H1 (cell line): Measurements from ENCODE around the gene MYOG. TPM values are rescaled to one million over a fixed set of nuclear protein-coding genes. Genes with fewer than 3 reads are reported as not detected.

ENCODE experiments used
- CTCF ChIA-PET: fragments of 300-600 bp; sonication (Branson Sonifier 250); formaldehyde crosslinking; loops from one replicate; lab custom pipeline; 2021; ENCODE audit not compliant: partially characterized antibody; lab: Charles Lee
- POLR2A ChIA-PET: fragments of 300-600 bp; sonication (Branson Sonifier 250); formaldehyde crosslinking; loops from one replicate; lab custom pipeline; 2021; ENCODE audit warnings: inconsistent platforms; ENCODE audit not compliant: partially characterized antibody; lab: Charles Lee
- DNase-seq, 2 experiments: peaks; one replicate each; pipeline versions ENCODE4 v3.0.0 to v3.0.0-alpha.2; 2010 to 2022; ENCODE audit warnings: low spot score in 2 of 2, low read depth in 1 of 2, mixed read lengths in 1 of 2
- FAIRE-seq: peaks from 2 replicates; lab custom pipeline; 2011; peaks lifted over from hg19 to GRCh38; lab: Jason Lieb, UNC
- H2AFZ ChIP-seq: 2 replicates; pipeline ENCODE4 v1.8.1; 2012; ENCODE audit warnings: low read length, inconsistent platforms
- H2AK5ac ChIP-seq: 2 replicates; pipeline ENCODE4 v1.6.1; 2013; ENCODE audit warnings: low read depth, low read length
- H2BK120ac ChIP-seq: replicated peaks from 2 replicates; pipeline ENCODE3; 2013; ENCODE audit warnings: low read depth, low read length, inconsistent platforms
- H2BK12ac ChIP-seq: 2 replicates; pipeline ENCODE4 v1.6.1; 2013; ENCODE audit warnings: low read depth, low read length
- H2BK15ac ChIP-seq: 2 replicates; pipeline ENCODE4 v1.6.1; 2013; ENCODE audit warnings: low read length
- H2BK20ac ChIP-seq: 2 replicates; pipeline ENCODE4 v1.6.1; 2013; ENCODE audit warnings: low read length
- H2BK5ac ChIP-seq: 2 replicates; pipeline ENCODE4 v1.6.1; 2013; ENCODE audit warnings: low read depth, low read length
- H3K14ac ChIP-seq: 2 replicates; pipeline ENCODE4 v1.6.1; 2013; ENCODE audit warnings: inconsistent platforms; ENCODE audit not compliant: insufficient read length
- H3K18ac ChIP-seq: 2 replicates; pipeline ENCODE4 v1.6.1; 2013; ENCODE audit warnings: low read length; ENCODE audit errors: extremely low read depth
- H3K23ac ChIP-seq: 2 replicates; pipeline ENCODE4 v1.6.1; 2013; ENCODE audit warnings: inconsistent platforms; ENCODE audit not compliant: insufficient read length
- H3K23me2 ChIP-seq: 2 replicates; pipeline ENCODE4 v1.6.1; 2013; ENCODE audit warnings: low read depth, low read length
- H3K27ac ChIP-seq: 2 replicates; pipeline ENCODE4 v1.6.1; 2011; ENCODE audit warnings: low read depth, low read length, inconsistent platforms
- H3K27me3 ChIP-seq, 4 experiments: replicated peaks in 1 of 4; 1 replicate in 1 of 4; 2 replicates in 3 of 4; pipeline versions ENCODE4 v1.6.1 to v1.8.1; 2011 to 2013; ENCODE audit warnings: low read length in 3 of 4, mild to moderate bottlenecking in 3 of 4, inconsistent platforms in 2 of 4, mixed read lengths in 2 of 4, moderate library complexity in 1 of 4; ENCODE audit not compliant: control insufficient read depth in 3 of 4, insufficient read depth in 3 of 4; ENCODE audit errors: extremely low read depth in 1 of 4
- H3K36me3 ChIP-seq, 4 experiments: 2 replicates each; pipeline versions ENCODE4 v1.6.1 to v1.8.1; 2011 to 2013; ENCODE audit warnings: mild to moderate bottlenecking in 4 of 4, low read length in 3 of 4, moderate library complexity in 2 of 4, control low read depth in 1 of 4, inconsistent platforms in 1 of 4; ENCODE audit not compliant: insufficient read depth in 4 of 4, control insufficient read depth in 2 of 4
- H3K4ac ChIP-seq: replicated peaks from 2 replicates; pipeline ENCODE3; 2013; ENCODE audit warnings: low read length, low read depth, mixed read lengths, inconsistent platforms; ENCODE audit not compliant: insufficient read length
- H3K4me1 ChIP-seq, 4 experiments: replicated peaks in 1 of 4; 1 replicate in 1 of 4; 2 replicates in 3 of 4; pipeline versions ENCODE4 v1.6.1 to v1.8.1; 2011 to 2013; ENCODE audit warnings: low read length in 3 of 4, inconsistent platforms in 2 of 4, mixed read lengths in 1 of 4; ENCODE audit not compliant: insufficient read depth in 4 of 4, control insufficient read depth in 3 of 4
- H3K4me2 ChIP-seq, 2 experiments: 2 replicates each; pipeline versions ENCODE4 v1.6.1 to v1.8.1; 2011 to 2013; ENCODE audit warnings: low read depth in 2 of 2, low read length in 2 of 2, control low read depth in 1 of 2, inconsistent platforms in 1 of 2, mild to moderate bottlenecking in 1 of 2; ENCODE audit not compliant: insufficient read depth in 1 of 2
- H3K4me3 ChIP-seq, 4 experiments: fragments of 200-600, 300-600 bp in 1 of 4; sonication (generic), shearing (Covaris generic), sonication (Bioruptor Twin) in 1 of 4; 2 replicates each; pipeline versions ENCODE4 v1.5.1 to v1.8.1; 2011 to 2016; ENCODE audit warnings: low read length in 4 of 4, low read depth in 3 of 4, control low read depth in 2 of 4, inconsistent platforms in 2 of 4, mild to moderate bottlenecking in 2 of 4, mixed read lengths in 1 of 4, moderate library complexity in 1 of 4; ENCODE audit not compliant: insufficient read depth in 2 of 4; ENCODE audit errors: extremely low read depth in 1 of 4
- H3K56ac ChIP-seq: replicated peaks from 2 replicates; pipeline ENCODE3; 2013; ENCODE audit warnings: low read depth, mild to moderate bottlenecking, mixed read lengths, low read length, inconsistent platforms; ENCODE audit not compliant: insufficient read length
- H3K79me1 ChIP-seq: 2 replicates; pipeline ENCODE4 v1.6.1; 2013; ENCODE audit warnings: low read depth, low read length, control low read depth
- H3K79me2 ChIP-seq, 2 experiments: 2 replicates each; pipeline versions ENCODE4 v1.6.1 to v1.8.1; 2012 to 2013; ENCODE audit warnings: low read length in 2 of 2, mild to moderate bottlenecking in 2 of 2, inconsistent platforms in 1 of 2; ENCODE audit not compliant: insufficient read depth in 2 of 2, control insufficient read depth in 1 of 2
- H3K9ac ChIP-seq, 4 experiments: replicated peaks in 1 of 4; 1 replicate in 1 of 4; 2 replicates in 3 of 4; pipeline versions ENCODE4 v1.6.1 to v1.8.1; 2011 to 2013; ENCODE audit warnings: low read depth in 3 of 4, low read length in 3 of 4, control low read depth in 2 of 4, mild to moderate bottlenecking in 2 of 4, moderate library complexity in 2 of 4, inconsistent platforms in 1 of 4; ENCODE audit errors: extremely low read depth in 1 of 4
- H3K9me3 ChIP-seq, 2 experiments: 2 replicates each; pipeline versions ENCODE4 v1.6.1 to v1.8.1; 2012 to 2013; ENCODE audit warnings: mild to moderate bottlenecking in 2 of 2, moderate library complexity in 2 of 2, control low read depth in 1 of 2, inconsistent platforms in 1 of 2, low read depth in 1 of 2, low read length in 1 of 2, mixed read lengths in 1 of 2; ENCODE audit not compliant: insufficient read depth in 2 of 2
- H4K20me1 ChIP-seq, 2 experiments: replicated peaks in 1 of 2; 2 replicates each; pipeline versions ENCODE3 to v1.8.1; 2011 to 2013; ENCODE audit warnings: inconsistent platforms in 2 of 2, low read length in 2 of 2, mild to moderate bottlenecking in 1 of 2; ENCODE audit not compliant: insufficient read depth in 2 of 2, control insufficient read depth in 1 of 2
- H4K5ac ChIP-seq: 2 replicates; pipeline ENCODE4 v1.6.1; 2013; ENCODE audit warnings: low read length, low read depth, mixed read lengths, inconsistent platforms; ENCODE audit not compliant: insufficient read length
- H4K8ac ChIP-seq: 2 replicates; pipeline ENCODE4 v1.8.0; 2013; ENCODE audit warnings: mild to moderate bottlenecking, moderate library complexity, low read length, inconsistent platforms; ENCODE audit not compliant: insufficient read depth; ENCODE audit errors: extremely low read depth
- H4K91ac ChIP-seq: replicated peaks from 2 replicates; pipeline ENCODE3; 2013; ENCODE audit warnings: low read length, mixed read lengths, inconsistent platforms; ENCODE audit not compliant: insufficient read length
- ATF2 ChIP-seq: IDR thresholded peaks from 2 replicates; pipeline ENCODE4 v1.6.1; 2012; ENCODE audit warnings: low read length, inconsistent platforms
- BCL11A ChIP-seq, 2 experiments: IDR thresholded peaks; one replicate each; pipeline ENCODE4 v1.6.1; 2011; ENCODE audit warnings: low read depth in 2 of 2, low read length in 2 of 2, mild to moderate bottlenecking in 2 of 2
- CREB1 ChIP-seq: IDR thresholded peaks from 2 replicates; pipeline ENCODE4 v1.6.1; 2012; ENCODE audit warnings: inconsistent platforms
- E2F6 ChIP-seq: IDR thresholded peaks from 2 replicates; pipeline ENCODE4 v1.6.1; 2012; ENCODE audit warnings: inconsistent platforms
- EGR1 ChIP-seq: IDR thresholded peaks from 2 replicates; pipeline ENCODE4 v1.6.1; 2011; ENCODE audit warnings: low read depth, low read length, borderline replicate concordance
- JUND ChIP-seq: IDR thresholded peaks from 2 replicates; pipeline ENCODE4 v1.6.1; 2011; ENCODE audit warnings: mild to moderate bottlenecking, improper control_type of control experiment, low read length
- PHF8 ChIP-seq: fragments of 200-600 bp; sonication (generic); conservative IDR thresholded peaks from 2 replicates; pipeline ENCODE4 v1.7.1; 2012; ENCODE audit warnings: low read depth, mild to moderate bottlenecking, inconsistent platforms, low read length, moderate library complexity
- RBBP5 ChIP-seq: IDR thresholded peaks from 2 replicates; pipeline ENCODE4 v1.7.1; 2012; ENCODE audit warnings: low read depth, mild to moderate bottlenecking, inconsistent platforms, low read length, moderate library complexity, borderline replicate concordance
- RFX5 ChIP-seq: IDR thresholded peaks from 2 replicates; pipeline ENCODE4 v1.6.1; 2011; ENCODE audit warnings: low read depth, low read length, improper control_type of control experiment, borderline replicate concordance
- SIX5 ChIP-seq: IDR thresholded peaks from 2 replicates; pipeline ENCODE4 v1.6.1; 2011; ENCODE audit warnings: mild to moderate bottlenecking, low read depth, low read length
- SP2 ChIP-seq: IDR thresholded peaks from 2 replicates; pipeline ENCODE4 v1.6.1; 2012; ENCODE audit warnings: mild to moderate bottlenecking, low read length, inconsistent platforms
- WGBS, 2 experiments: shearing (Covaris generic) in 1 of 2; methylation state at CpG; one replicate each; pipeline versions ENCODE4 v1.1.6 to v1.1.7; 2013 to 2015; ENCODE audit warnings: low lambda C conversion rate in 2 of 2, mixed read lengths in 2 of 2, inconsistent platforms in 1 of 2, low coverage in 1 of 2, missing lambda C conversion rate in 1 of 2; ENCODE audit not compliant: insufficient replicate concordance in 2 of 2, insufficient coverage in 1 of 2, insufficient read length in 1 of 2; ENCODE audit errors: extremely low coverage in 1 of 2, missing lambda C conversion rate in 1 of 2; 5-methylcytosine and 5-hydroxymethylcytosine counted together
- polyA plus RNA-seq, 7 experiments: library from polyadenylated mRNA; depleted of rRNA in 3 of 7; stranded (reverse) in 5 of 7; unstranded in 2 of 7; fragments of >200 nt in 5 of 7; fragments of 200-250 nt in 2 of 7; gene quantifications; 1 replicate in 5 of 7; 2 replicates in 1 of 7; 4 replicates in 1 of 7; pipeline versions ENCODE4 v1.2.1 to v1.2.3, GENCODE V29; 2011 to 2013; ENCODE audit warnings: missing spikeins in 2 of 7, mixed read lengths in 2 of 7
- total RNA-seq: library from RNA; stranded (reverse); fragmentation: NEBNext Ultra II Directional; extraction: Animal tissue kit (Norgen Biotek cat#: 25700); gene quantifications from 2 replicates; pipeline ENCODE4 v1.2.1, GENCODE V29; 2021

MYOG gene
- total and polyA plus RNA-seq, 2 of the 8 experiments (the other 6 are each of a cell fraction or from before 2014, with no cell fraction given), result not detected

- Histone ChIP-seq H2BK120ac (no peak overlapping the region), H3K18ac (no peak overlapping the region), H2BK15ac (no peak overlapping the region), H4K8ac (no peak overlapping the region), H3K4me2 (no peak overlapping the region), H3K27ac (no peak overlapping the region), H2AFZ (no peak overlapping the region), H3K9me3 (peaks cover 3 to 16% of the 10 kb centered on the region in 2 experiments; a peak in 2 of 4 replicates), H3K27me3 (peaks cover 0 to 4% (median 0%) of the 10 kb centered on the region in 4 experiments; a peak in 1 of 7 replicates), H3K79me2 (no peaks in the 10 kb centered on the region), H3K79me1 (no peaks in the 10 kb centered on the region), H3K4me1 (no peaks in the 10 kb centered on the region), H3K56ac (no peak overlapping the region), H3K4me3 (no peak overlapping the region), H3K23me2 (no peaks in the 10 kb centered on the region), H2BK5ac (no peak overlapping the region), H3K23ac (no peak overlapping the region), H2AK5ac (no peak overlapping the region), H4K5ac (no peak overlapping the region), H3K9ac (no peak overlapping the region), H3K14ac (no peak overlapping the region), H3K4ac (no peak overlapping the region), H3K36me3 (no peaks in the 10 kb centered on the region), H4K91ac (no peak overlapping the region), H4K20me1 (no peaks in the 10 kb centered on the region), H2BK12ac (no peak overlapping the region), H2BK20ac (no peak overlapping the region)
- FAIRE-seq (no peak), DNase-seq (no peak)
- ChIA-PET POLR2A (interaction anchor here (0.6 kb wide), 1 partner anchor 74 kb away, joined by 3 read pairs; no protein-coding TSS in a partner anchor), CTCF (interaction anchor here (1.4 to 8.3 kb wide), 7 partner anchors 12 to 119 kb away, joined by 4 to 89 read pairs (median 14); partner anchors contain the start of genes MYBPH and MYOG)
- TF ChIP-seq RFX5, result no peak
- TF ChIP-seq EGR1, result no peak
- no peak for TF ChIP-seq RBBP5
- TF ChIP-seq E2F6, result no peak
- TF ChIP-seq SP2, result no peak
- no peak for TF ChIP-seq ATF2
- TF ChIP-seq CREB1, result no peak
- TF ChIP-seq SIX5, result no peak
- no peak for TF ChIP-seq PHF8
- no peak for TF ChIP-seq JUND
- TF ChIP-seq BCL11A (IDR thresholded peaks at IDR 0.05; ENCODE audit: low read depth in 2 of 2, low read length in 2 of 2), result no peak
- 67% methylated on average over 1 of the region's 1 CpG; no CpG with 5 or more reads in 1 of the 2 experiments for WGBS, 2 experiments
Measured at GRCh38 chr1:203097001-203097400, 11.2 kb upstream of the MYOG start.
